ENCODE data around the gene LRP2. TPM values are rescaled to one million over a fixed set of nuclear protein-coding genes. Genes with fewer than 3 reads are reported as not detected.

The LRP2 gene
- polyA plus RNA-seq, 4 donors: 0.01 to 10.4 TPM; not detected in 2

GRCh38 chr2:169230204-169230603 lies 132.1 kb downstream of the LRP2 start:
- no peaks in the 10 kb centered on the region for H3K36me3 ChIP-seq (ENCODE audit: control insufficient read depth in 3 of 3, insufficient read depth in 2 of 3, low read depth in 1 of 3, low read length in 3 of 3)
- no peak overlapping the region for H3K27ac ChIP-seq (ENCODE audit: low read depth in 1 of 3, low read length in 2 of 3)
- no peak overlapping the region for H3K4me3 ChIP-seq (ENCODE audit: low read depth in 1 of 3, low read length in 3 of 3)
- no peaks in the 10 kb centered on the region for H3K9me3 ChIP-seq (ENCODE audit: control insufficient read depth in 2 of 2, insufficient read depth in 1 of 2, low read depth in 1 of 2, low read length in 1 of 2)
- FAIRE-seq: no peak
- DNase-seq: no peak
- H3K27me3 ChIP-seq (ENCODE audit: control insufficient read depth in 3 of 3, insufficient read depth in 3 of 3, low read length in 3 of 3): no peaks in the 10 kb centered on the region
- WGBS, 3 donors: 40 to 53% (median 47%) methylated on average over 2 of the region's 2 CpGs
- no peaks in the 10 kb centered on the region for H3K4me1 ChIP-seq (ENCODE audit: control insufficient read depth in 3 of 3, insufficient read depth in 2 of 3, low read depth in 1 of 3, low read length in 2 of 3)

- no peak for FAIRE-seq
These were observed 132.7 kb downstream of the LRP2 start for GRCh38 chr2:169229590-169229989.

GRCh38 chr2:169225906-169226305 lies 136.4 kb downstream of the LRP2 start:
- no peak for FAIRE-seq
- H3K4me1 ChIP-seq (ENCODE audit: control insufficient read depth in 3 of 3, insufficient read depth in 2 of 3, low read depth in 1 of 3, low read length in 2 of 3): no peaks in the 10 kb centered on the region
- no peaks in the 10 kb centered on the region for H3K9me3 ChIP-seq (ENCODE audit: control insufficient read depth in 2 of 2, insufficient read depth in 1 of 2, low read depth in 1 of 2, low read length in 1 of 2)
- no peak for DNase-seq
- no peaks in the 10 kb centered on the region for H3K36me3 ChIP-seq (ENCODE audit: control insufficient read depth in 3 of 3, insufficient read depth in 2 of 3, low read depth in 1 of 3, low read length in 3 of 3)
- WGBS, 3 donors: 88 to 100% (median 91%) methylated on average over 2 of the region's 2 CpGs
- no peaks in the 10 kb centered on the region for H3K27me3 ChIP-seq (ENCODE audit: control insufficient read depth in 3 of 3, insufficient read depth in 3 of 3, low read length in 3 of 3)
- H3K4me3 ChIP-seq (ENCODE audit: low read depth in 1 of 3, low read length in 3 of 3): no peak overlapping the region
- no peak overlapping the region for H3K27ac ChIP-seq (ENCODE audit: low read depth in 1 of 3, low read length in 2 of 3)

More at GRCh38 chr2:169229590-169229989, 132.7 kb downstream of the LRP2 start:
- DNase-seq: no peak
- Histone ChIP-seq H3K27me3 (ENCODE audit: control insufficient read depth in 3 of 3, insufficient read depth in 3 of 3, low read length in 3 of 3) (no peaks in the 10 kb centered on the region), H3K36me3 (ENCODE audit: control insufficient read depth in 3 of 3, insufficient read depth in 2 of 3, low read depth in 1 of 3, low read length in 3 of 3) (no peaks in the 10 kb centered on the region), H3K27ac (ENCODE audit: low read depth in 1 of 3, low read length in 2 of 3) (no peak overlapping the region), H3K4me3 (ENCODE audit: low read depth in 1 of 3, low read length in 3 of 3) (no peak overlapping the region), H3K9me3 (ENCODE audit: control insufficient read depth in 2 of 2, insufficient read depth in 1 of 2, low read depth in 1 of 2, low read length in 1 of 2) (no peaks in the 10 kb centered on the region), H3K4me1 (ENCODE audit: control insufficient read depth in 3 of 3, insufficient read depth in 2 of 3, low read depth in 1 of 3, low read length in 2 of 3) (no peaks in the 10 kb centered on the region)

GRCh38 chr2:169225233-169225750 lies 137.0 kb downstream of the LRP2 start:
- 43 to 51% (median 45%) methylated on average over 2 of the region's 2 CpGs for WGBS, 3 donors
- Histone ChIP-seq H3K4me3 (ENCODE audit: low read depth in 1 of 3, low read length in 3 of 3) (no peak overlapping the region), H3K27ac (ENCODE audit: low read depth in 1 of 3, low read length in 2 of 3) (no peak overlapping the region), H3K9me3 (ENCODE audit: control insufficient read depth in 2 of 2, insufficient read depth in 1 of 2, low read depth in 1 of 2, low read length in 1 of 2) (no peaks in the 10 kb centered on the region), H3K27me3 (ENCODE audit: control insufficient read depth in 3 of 3, insufficient read depth in 3 of 3, low read length in 3 of 3) (no peaks in the 10 kb centered on the region), H3K36me3 (ENCODE audit: control insufficient read depth in 3 of 3, insufficient read depth in 2 of 3, low read depth in 1 of 3, low read length in 3 of 3) (no peaks in the 10 kb centered on the region), H3K4me1 (ENCODE audit: control insufficient read depth in 3 of 3, insufficient read depth in 2 of 3, low read depth in 1 of 3, low read length in 2 of 3) (no peaks in the 10 kb centered on the region)
- no peak for FAIRE-seq
- no peak for DNase-seq

DNA sequence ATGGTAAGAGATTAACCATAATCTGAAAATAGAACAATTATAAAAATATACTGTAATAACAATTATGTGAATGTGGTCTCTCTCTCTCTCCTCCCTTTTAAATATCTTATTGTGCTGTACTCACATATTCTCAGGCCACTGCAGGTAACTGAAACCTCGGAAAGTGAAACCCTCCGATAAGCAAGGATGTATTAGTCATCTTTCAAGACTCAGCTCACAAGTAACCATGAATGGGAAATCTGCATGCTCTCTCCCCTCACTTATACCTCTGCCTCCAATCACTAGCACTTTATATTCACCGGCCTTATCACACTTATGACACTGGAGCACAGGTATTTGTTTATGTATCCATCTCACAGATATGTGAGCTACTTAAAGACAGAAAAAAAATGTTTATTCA lies 139.7 kb downstream of the LRP2 start:
- DNase-seq (peak in 1 of 2 donors; percentile 5), FAIRE-seq (no peak)
- H3K9me3 ChIP-seq (ENCODE audit: control insufficient read depth in 2 of 2, insufficient read depth in 1 of 2, low read depth in 1 of 2, low read length in 1 of 2): no peaks in the 10 kb centered on the region
- H3K27ac ChIP-seq (ENCODE audit: low read depth in 1 of 3, low read length in 2 of 3): no peak overlapping the region
- H3K27me3 ChIP-seq (ENCODE audit: control insufficient read depth in 3 of 3, insufficient read depth in 3 of 3, low read length in 3 of 3): no peaks in the 10 kb centered on the region
- no peaks in the 10 kb centered on the region for H3K4me1 ChIP-seq (ENCODE audit: control insufficient read depth in 3 of 3, insufficient read depth in 2 of 3, low read depth in 1 of 3, low read length in 2 of 3)
- 13 to 53% (median 22%) methylated on average over 3 of the region's 3 CpGs for WGBS, 3 donors
- no peaks in the 10 kb centered on the region for H3K36me3 ChIP-seq (ENCODE audit: control insufficient read depth in 3 of 3, insufficient read depth in 2 of 3, low read depth in 1 of 3, low read length in 3 of 3)
- no peak overlapping the region for H3K4me3 ChIP-seq (ENCODE audit: low read depth in 1 of 3, low read length in 3 of 3)

GRCh38 chr2:169221745-169222369 lies 140.5 kb downstream of the LRP2 start:
- 22 to 42% (median 26%) methylated on average over 5 of the region's 5 CpGs for WGBS, 3 donors
- peak; percentile 32 to 38 for DNase-seq
- H3K36me3 ChIP-seq (ENCODE audit: control insufficient read depth in 3 of 3, insufficient read depth in 2 of 3, low read depth in 1 of 3, low read length in 3 of 3): no peaks in the 10 kb centered on the region
- no peaks in the 10 kb centered on the region for H3K9me3 ChIP-seq (ENCODE audit: control insufficient read depth in 2 of 2, insufficient read depth in 1 of 2, low read depth in 1 of 2, low read length in 1 of 2)
- H3K4me1 ChIP-seq (ENCODE audit: control insufficient read depth in 3 of 3, insufficient read depth in 2 of 3, low read depth in 1 of 3, low read length in 2 of 3): no peaks in the 10 kb centered on the region
- no peak overlapping the region for H3K4me3 ChIP-seq (ENCODE audit: low read depth in 1 of 3, low read length in 3 of 3)
- no peaks in the 10 kb centered on the region for H3K27me3 ChIP-seq (ENCODE audit: control insufficient read depth in 3 of 3, insufficient read depth in 3 of 3, low read length in 3 of 3)
- FAIRE-seq: no peak
- H3K27ac ChIP-seq (ENCODE audit: low read depth in 1 of 3, low read length in 2 of 3): no peak overlapping the region

- no peak for FAIRE-seq
- H3K36me3 ChIP-seq (ENCODE audit: control insufficient read depth in 3 of 3, insufficient read depth in 2 of 3, low read depth in 1 of 3, low read length in 3 of 3): no peaks in the 10 kb centered on the region
- no peaks in the 10 kb centered on the region for H3K4me1 ChIP-seq (ENCODE audit: control insufficient read depth in 3 of 3, insufficient read depth in 2 of 3, low read depth in 1 of 3, low read length in 2 of 3)
- no peaks in the 10 kb centered on the region for H3K9me3 ChIP-seq (ENCODE audit: control insufficient read depth in 2 of 2, insufficient read depth in 1 of 2, low read depth in 1 of 2, low read length in 1 of 2)
- no peak overlapping the region for H3K4me3 ChIP-seq (ENCODE audit: low read depth in 1 of 3, low read length in 3 of 3)
- no peaks in the 10 kb centered on the region for H3K27me3 ChIP-seq (ENCODE audit: control insufficient read depth in 3 of 3, insufficient read depth in 3 of 3, low read length in 3 of 3)
- no peak for DNase-seq
- H3K27ac ChIP-seq (ENCODE audit: low read depth in 1 of 3, low read length in 2 of 3): no peak overlapping the region
- WGBS, 3 donors: 55 to 73% (median 56%) methylated on average over 4 of the region's 4 CpGs
These were observed 151.4 kb downstream of the LRP2 start for GRCh38 chr2:169210917-169211316.

DNA sequence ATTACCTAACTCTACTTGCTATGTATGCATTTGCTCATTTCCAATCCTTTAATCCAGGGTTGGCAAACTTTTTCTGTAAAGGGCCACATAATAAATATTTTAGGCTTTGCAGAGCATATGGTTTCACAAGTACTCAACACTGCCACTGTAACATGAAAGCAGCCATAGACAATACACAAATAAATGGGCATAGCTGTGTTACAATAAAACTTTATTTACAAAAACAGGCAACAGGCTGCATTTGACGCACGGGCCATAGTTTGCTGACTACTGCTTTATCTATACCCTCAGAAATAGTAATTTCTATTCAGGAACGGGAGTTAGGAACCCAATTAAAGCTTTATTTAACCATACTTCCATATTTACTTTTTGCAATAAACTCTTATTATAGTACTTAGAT lies 154.3 kb downstream of the LRP2 start:
- no peaks in the 10 kb centered on the region for H3K9me3 ChIP-seq (ENCODE audit: control insufficient read depth in 2 of 2, insufficient read depth in 1 of 2, low read depth in 1 of 2, low read length in 1 of 2)
- DNase-seq: no peak
- FAIRE-seq: no peak
- H3K4me3 ChIP-seq (ENCODE audit: low read depth in 1 of 3, low read length in 3 of 3): no peak overlapping the region
- no peaks in the 10 kb centered on the region for H3K36me3 ChIP-seq (ENCODE audit: control insufficient read depth in 3 of 3, insufficient read depth in 2 of 3, low read depth in 1 of 3, low read length in 3 of 3)
- WGBS, 3 donors: 92 to 96% (median 95%) methylated on average over 3 of the region's 3 CpGs
- no peaks in the 10 kb centered on the region for H3K4me1 ChIP-seq (ENCODE audit: control insufficient read depth in 3 of 3, insufficient read depth in 2 of 3, low read depth in 1 of 3, low read length in 2 of 3)
- H3K27me3 ChIP-seq (ENCODE audit: control insufficient read depth in 3 of 3, insufficient read depth in 3 of 3, low read length in 3 of 3): no peaks in the 10 kb centered on the region
- H3K27ac ChIP-seq (ENCODE audit: low read depth in 1 of 3, low read length in 2 of 3): no peak overlapping the region

DNA sequence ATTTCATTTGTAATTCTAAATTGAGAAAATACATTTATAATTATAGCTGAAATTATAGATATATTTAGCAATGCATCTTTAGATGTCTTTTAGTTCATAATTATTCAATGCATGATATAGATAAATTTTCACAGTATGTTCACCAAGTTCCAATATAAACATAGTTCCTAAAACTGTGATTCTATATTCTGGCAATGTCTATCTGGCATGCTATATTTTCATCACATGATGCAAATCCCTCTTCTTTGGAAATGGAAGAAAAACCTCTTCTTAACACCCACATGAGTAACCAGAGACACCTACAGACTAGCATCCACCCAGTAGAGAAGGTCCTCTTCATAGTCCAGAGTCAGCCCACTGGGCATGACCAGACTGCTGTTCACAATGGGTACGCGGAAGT lies 157.2 kb downstream of the LRP2 start:
- peaks cover 0 to 2% (median 0%) of the 10 kb centered on the region in 3 donors for H3K27me3 ChIP-seq (ENCODE audit: control insufficient read depth in 3 of 3, insufficient read depth in 3 of 3, low read length in 3 of 3)
- no peaks in the 10 kb centered on the region for H3K4me1 ChIP-seq (ENCODE audit: control insufficient read depth in 3 of 3, insufficient read depth in 2 of 3, low read depth in 1 of 3, low read length in 2 of 3)
- FAIRE-seq: no peak
- H3K36me3 ChIP-seq (ENCODE audit: control insufficient read depth in 3 of 3, insufficient read depth in 2 of 3, low read depth in 1 of 3, low read length in 3 of 3): no peaks in the 10 kb centered on the region
- H3K9me3 ChIP-seq (ENCODE audit: control insufficient read depth in 2 of 2, insufficient read depth in 1 of 2, low read depth in 1 of 2, low read length in 1 of 2): no peaks in the 10 kb centered on the region
- no peak overlapping the region for H3K4me3 ChIP-seq (ENCODE audit: low read depth in 1 of 3, low read length in 3 of 3)
- no peak for DNase-seq
- WGBS, 3 donors: 94 to 100% (median 99%) methylated on average over 2 of the region's 2 CpGs
- no peak overlapping the region for H3K27ac ChIP-seq (ENCODE audit: low read depth in 1 of 3, low read length in 2 of 3)

Data from small intestine (tissue), 7 donors.